ENCODE measurements around the gene NAGPA.
"Not testable (repeated sequence)": the region's sequence is repeated elsewhere in the genome, so short reads cannot be mapped to it uniquely, and the experiment has no call there.

The NAGPA gene

DNA sequence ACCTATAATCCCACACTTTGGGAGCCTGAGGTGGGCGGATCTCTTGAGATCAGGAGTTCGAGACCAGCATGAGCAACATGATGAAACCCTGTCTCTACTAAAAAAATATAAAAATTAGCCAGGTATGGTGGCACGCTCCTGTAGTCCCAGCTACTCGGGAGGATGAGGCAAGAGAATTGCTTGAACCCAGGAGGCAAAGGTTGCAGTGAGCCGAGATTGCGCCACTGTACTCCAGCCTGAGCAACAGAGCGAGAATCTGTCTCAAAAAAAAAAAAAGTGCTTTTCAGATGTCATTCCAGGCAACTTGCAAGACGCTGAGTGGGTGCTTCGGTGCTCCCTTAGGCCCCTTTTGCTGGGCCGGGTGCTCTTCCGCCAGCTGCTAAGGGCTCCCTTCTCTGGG lies 10.8 kb upstream of the NAGPA start:
- DNase-seq (ENCODE audit: low spot score in 2 of 2); H3K27ac Mint-ChIP-seq; ATAC-seq; H3K36me3 Mint-ChIP-seq; H3K4me3 Mint-ChIP-seq; H3K9me3 Mint-ChIP-seq; H3K4me1 Mint-ChIP-seq: not testable (repeated sequence)

DNA sequence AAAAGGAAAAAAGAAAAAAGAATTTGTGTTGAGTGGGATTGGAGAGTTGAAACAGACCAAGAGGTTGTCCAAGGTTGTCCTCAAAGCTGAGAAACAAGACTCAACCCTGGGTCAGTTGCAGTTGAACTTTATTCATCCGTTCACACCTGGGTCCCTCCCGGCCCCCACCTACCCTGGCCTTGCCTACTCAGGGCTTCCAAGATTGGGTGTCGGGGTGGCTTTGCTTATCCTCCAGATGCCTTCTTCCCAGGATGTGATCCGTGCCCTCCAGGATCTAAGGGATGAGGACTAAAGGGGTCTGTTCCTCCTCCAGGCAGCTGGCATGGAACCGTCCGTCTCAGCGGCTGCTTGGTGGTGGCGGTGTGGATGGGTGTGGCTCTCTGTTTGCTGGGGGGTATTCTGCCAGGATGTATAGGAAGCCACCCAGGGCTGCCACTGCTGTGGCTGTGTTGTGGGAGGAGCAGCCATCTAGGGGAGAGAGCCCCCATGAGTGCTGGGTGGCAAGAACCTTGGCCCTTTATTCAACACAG lies 10.3 kb upstream of the NAGPA start:
- Mint-ChIP-seq H3K27ac (no peak overlapping the region), H3K4me1 (peaks cover 8% of the 10 kb centered on the region), H3K36me3 (peaks cover 4% of the 10 kb centered on the region), H3K4me3 (no peak overlapping the region), H3K9me3 (no peaks in the 10 kb centered on the region)
- DNase-seq (ENCODE audit: low spot score in 2 of 2) (no peak), ATAC-seq (no peak)

GRCh38 chr16:5042574-5043171 lies 8.9 kb upstream of the NAGPA start:
- H3K4me1 Mint-ChIP-seq, result peaks cover 8% of the 10 kb centered on the region
- no peak overlapping the region for H3K27ac Mint-ChIP-seq
- no peak for ATAC-seq

GRCh38 chr16:5041600-5042133 lies 7.9 kb upstream of the NAGPA start:
- no peak for DNase-seq (ENCODE audit: low spot score in 2 of 2)
- H3K4me1 Mint-ChIP-seq, result peaks cover 8% of the 10 kb centered on the region

More at GRCh38 chr16:5042574-5043171, 8.9 kb upstream of the NAGPA start:
- DNase-seq (ENCODE audit: low spot score in 2 of 2), result no peak
- peaks cover 4% of the 10 kb centered on the region for H3K36me3 Mint-ChIP-seq
- H3K4me3 Mint-ChIP-seq, result no peak overlapping the region
- no peaks in the 10 kb centered on the region for H3K9me3 Mint-ChIP-seq

DNA sequence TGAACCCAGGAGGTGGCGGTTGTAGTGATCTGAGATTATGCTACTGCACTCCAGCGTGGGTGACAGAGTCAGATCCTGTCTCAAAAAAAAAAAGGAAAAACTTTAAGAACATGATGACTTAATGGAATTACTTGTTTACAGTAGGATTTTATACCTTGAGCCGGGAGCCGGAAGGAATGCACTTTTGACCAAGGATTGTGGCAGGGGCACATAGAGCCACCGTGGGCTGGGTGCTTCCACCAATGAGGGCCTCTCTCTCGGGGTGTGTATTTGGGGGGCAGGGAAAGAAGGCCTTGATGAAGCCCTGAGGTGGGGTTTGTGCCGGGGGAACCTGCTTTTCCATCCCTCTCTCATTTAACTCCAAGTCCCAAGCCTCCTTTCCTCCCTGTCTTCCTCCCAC lies 6.7 kb upstream of the NAGPA start:
- Mint-ChIP-seq H3K27ac (peak overlapping the region; percentile 51), H3K4me1 (peaks cover 8% of the 10 kb centered on the region), H3K4me3 (no peak overlapping the region), H3K9me3 (no peaks in the 10 kb centered on the region), H3K36me3 (peaks cover 4% of the 10 kb centered on the region)
- DNase-seq (ENCODE audit: low spot score in 2 of 2), result no peak
- no peak for ATAC-seq

More at GRCh38 chr16:5041600-5042133, 7.9 kb upstream of the NAGPA start:
- Mint-ChIP-seq H3K4me3 (no peak overlapping the region), H3K36me3 (peaks cover 4% of the 10 kb centered on the region), H3K27ac (no peak overlapping the region), H3K9me3 (no peaks in the 10 kb centered on the region)
- ATAC-seq, result no peak

GRCh38 chr16:5036228-5037156 lies 2.8 kb upstream of the NAGPA start:
- Mint-ChIP-seq H3K27ac (no peak overlapping the region), H3K9me3 (no peaks in the 10 kb centered on the region)
- ATAC-seq, result no peak

DNA sequence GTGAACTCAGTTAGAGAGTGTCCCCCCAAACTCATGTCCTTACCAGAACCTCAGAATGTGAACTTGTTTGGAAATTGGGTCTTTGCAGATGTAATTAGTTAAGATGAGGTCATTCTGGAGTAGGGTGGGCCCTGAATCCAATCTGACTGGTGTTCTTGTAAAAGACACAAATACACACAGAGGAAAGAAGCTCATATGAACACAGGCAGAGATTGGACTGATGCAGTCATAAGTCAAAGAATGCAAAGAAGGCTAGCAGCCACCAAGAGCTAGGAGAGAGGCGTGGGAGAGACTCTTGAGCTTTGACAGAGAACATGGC lies 2.1 kb upstream of the NAGPA start:
- Mint-ChIP-seq H3K4me1 (peaks cover 25% of the 10 kb centered on the region), H3K36me3 (no peaks in the 10 kb centered on the region), H3K9me3 (no peaks in the 10 kb centered on the region), H3K4me3 (no peak overlapping the region), H3K27ac (no peak overlapping the region)
- ATAC-seq, result no peak
- DNase-seq (ENCODE audit: low spot score in 2 of 2), result no peak

More at GRCh38 chr16:5036228-5037156, 2.8 kb upstream of the NAGPA start:
- Mint-ChIP-seq H3K4me1 (peaks cover 29% of the 10 kb centered on the region), H3K36me3 (no peaks in the 10 kb centered on the region), H3K4me3 (no peak overlapping the region)
- no peak for DNase-seq (ENCODE audit: low spot score in 2 of 2)

GRCh38 chr16:5034167-5034523 lies 410 bp upstream of the NAGPA start:
- Mint-ChIP-seq H3K36me3 (no peaks in the 10 kb centered on the region), H3K27ac (peak overlapping the region; percentile 89), H3K4me3 (peak overlapping the region; percentile 78), H3K4me1 (peaks cover 23% of the 10 kb centered on the region), H3K9me3 (no peaks in the 10 kb centered on the region)
- no peak for DNase-seq (ENCODE audit: low spot score in 2 of 2)
- ATAC-seq, result no peak

DNA sequence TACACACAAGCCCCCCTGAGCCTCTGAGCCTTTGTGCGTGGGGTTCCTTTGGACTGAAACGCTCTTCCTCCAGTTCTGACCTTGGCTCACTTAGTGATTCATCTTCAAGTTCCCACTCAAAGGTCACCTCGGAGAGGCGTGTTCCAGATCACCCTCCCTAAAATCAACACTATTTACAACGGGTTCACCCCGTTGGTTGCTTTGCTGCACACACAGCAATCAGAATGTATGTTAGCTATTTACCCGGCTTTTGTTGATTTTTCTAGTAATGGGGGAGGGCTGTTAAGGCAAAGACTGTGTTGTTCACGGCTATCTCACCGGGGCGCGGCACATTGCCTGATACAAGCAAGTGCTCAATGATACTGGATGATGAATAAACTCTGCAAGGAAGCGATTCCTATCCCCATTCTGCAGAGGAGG lies 977 bp downstream of the NAGPA start:
- Mint-ChIP-seq H3K9me3 (no peaks in the 10 kb centered on the region), H3K27ac (no peak overlapping the region), H3K4me3 (peak overlapping the region; percentile 78), H3K4me1 (peaks cover 28% of the 10 kb centered on the region), H3K36me3 (peaks cover 1% of the 10 kb centered on the region)
- DNase-seq (ENCODE audit: low spot score in 2 of 2) (no peak), ATAC-seq (no peak)

DNA sequence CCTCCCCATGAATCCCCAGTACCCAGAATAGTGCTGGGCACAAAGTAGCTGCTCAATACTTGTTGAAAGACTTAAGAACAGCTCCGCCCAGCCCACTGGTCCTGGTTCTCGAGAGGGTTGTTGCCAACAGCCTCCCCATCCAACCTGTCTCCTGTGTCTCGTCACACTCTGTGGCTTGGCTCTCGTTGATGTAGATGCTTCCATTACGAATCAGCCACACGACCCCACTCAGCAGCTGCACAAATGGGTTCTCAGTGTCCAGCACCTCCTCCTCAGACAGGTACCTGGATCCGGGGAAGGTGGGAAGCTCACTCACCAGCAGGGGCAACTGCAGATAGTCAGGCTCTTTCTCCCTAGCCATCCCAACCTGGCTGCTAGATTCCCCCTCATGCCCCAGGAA lies 2.1 kb downstream of the NAGPA start:
- no peak overlapping the region for H3K27ac Mint-ChIP-seq
- peaks cover 7% of the 10 kb centered on the region for H3K36me3 Mint-ChIP-seq
- H3K4me1 Mint-ChIP-seq, result peaks cover 28% of the 10 kb centered on the region
- no peak for DNase-seq (ENCODE audit: low spot score in 2 of 2)
- H3K4me3 Mint-ChIP-seq, result no peak overlapping the region
- H3K9me3 Mint-ChIP-seq, result no peaks in the 10 kb centered on the region
- ATAC-seq, result no peak

GRCh38 chr16:5030251-5030870 lies 3.4 kb downstream of the NAGPA start:
- peaks cover 28% of the 10 kb centered on the region for H3K4me1 Mint-ChIP-seq
- H3K9me3 Mint-ChIP-seq, result no peaks in the 10 kb centered on the region
- H3K36me3 Mint-ChIP-seq, result peaks cover 7% of the 10 kb centered on the region
- no peak overlapping the region for H3K27ac Mint-ChIP-seq
- DNase-seq (ENCODE audit: low spot score in 2 of 2) (no peak), ATAC-seq (no peak)
- no peak overlapping the region for H3K4me3 Mint-ChIP-seq

GRCh38 chr16:5028950-5029475 lies 4.7 kb downstream of the NAGPA start:
- H3K4me1 Mint-ChIP-seq, result peaks cover 21% of the 10 kb centered on the region

GRCh38 chr16:5027575-5028235 lies 6.0 kb downstream of the NAGPA start:
- Mint-ChIP-seq H3K36me3 (peaks cover 7% of the 10 kb centered on the region), H3K4me1 (peaks cover 15% of the 10 kb centered on the region), H3K4me3 (no peak overlapping the region), H3K9me3 (no peaks in the 10 kb centered on the region), H3K27ac (no peak overlapping the region)
- no peak for ATAC-seq
- DNase-seq (ENCODE audit: low spot score in 2 of 2), result no peak

More at GRCh38 chr16:5028950-5029475, 4.7 kb downstream of the NAGPA start:
- H3K36me3 Mint-ChIP-seq, result peaks cover 7% of the 10 kb centered on the region
- H3K4me3 Mint-ChIP-seq, result no peak overlapping the region
- H3K27ac Mint-ChIP-seq, result no peak overlapping the region
- ATAC-seq (no peak), DNase-seq (ENCODE audit: low spot score in 2 of 2) (no peak)
- no peaks in the 10 kb centered on the region for H3K9me3 Mint-ChIP-seq

GRCh38 chr16:5027086-5027485 lies 6.6 kb downstream of the NAGPA start:
- no peak overlapping the region for H3K4me3 Mint-ChIP-seq
- H3K9me3 Mint-ChIP-seq, result no peaks in the 10 kb centered on the region
- H3K36me3 Mint-ChIP-seq, result peaks cover 7% of the 10 kb centered on the region
- DNase-seq (ENCODE audit: low spot score in 2 of 2) (no peak), ATAC-seq (no peak)
- no peak overlapping the region for H3K27ac Mint-ChIP-seq
- H3K4me1 Mint-ChIP-seq, result peaks cover 12% of the 10 kb centered on the region

GRCh38 chr16:5026664-5027063 lies 7.1 kb downstream of the NAGPA start:
- Mint-ChIP-seq H3K4me1 (peaks cover 8% of the 10 kb centered on the region), H3K9me3 (no peaks in the 10 kb centered on the region), H3K27ac (no peak overlapping the region), H3K36me3 (peaks cover 7% of the 10 kb centered on the region), H3K4me3 (no peak overlapping the region)
- ATAC-seq (no peak), DNase-seq (ENCODE audit: low spot score in 2 of 2) (no peak)

All from stimulated activated effector memory CD8-positive, alpha-beta T cell treated with anti-CD3 and anti-CD28 coated beads, Interleukin-12 subunit alpha, Interleukin-12 subunit beta, amount 100 ng/mL, for 72 hours (primary cell).